ENCODE results near the gene SLC25A26.
"Not testable (repeated sequence)": the region's sequence is repeated elsewhere in the genome, so short reads cannot be mapped to it uniquely, and the experiment has no call there.

Gene SLC25A26

DNA sequence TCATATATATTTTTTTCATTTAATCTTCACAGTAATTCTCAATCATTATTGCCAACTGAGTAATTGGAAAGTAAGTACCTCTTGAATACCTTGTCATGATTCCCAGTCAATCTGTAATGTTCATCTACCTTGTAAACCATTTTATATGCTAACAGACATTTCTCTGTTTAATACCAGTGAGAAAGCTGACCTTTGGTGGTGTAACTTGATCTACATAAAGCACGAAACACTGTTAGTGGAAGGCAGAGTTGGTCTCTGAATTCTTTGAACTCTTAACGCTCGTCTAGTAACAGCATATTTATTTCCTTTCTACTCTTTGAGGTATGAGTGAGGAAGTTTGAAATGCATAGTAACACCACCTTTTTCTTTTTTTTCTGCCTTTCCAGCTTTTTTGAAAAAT lies 59.5 kb downstream of the SLC25A26 start:
- DNase-seq (ENCODE audit: low read depth in 1 of 2, low spot score in 1 of 2): no peak
- no peak for TF ChIP-seq JUND (IDR thresholded peaks at IDR 0.05; ENCODE audit: low read depth)
- in situ Hi-C loops (cut with HindIII; ENCODE audit: low pct_unique_long_range_greater_than_20kb, low sequenced_read_pairs): no loop called here

DNA sequence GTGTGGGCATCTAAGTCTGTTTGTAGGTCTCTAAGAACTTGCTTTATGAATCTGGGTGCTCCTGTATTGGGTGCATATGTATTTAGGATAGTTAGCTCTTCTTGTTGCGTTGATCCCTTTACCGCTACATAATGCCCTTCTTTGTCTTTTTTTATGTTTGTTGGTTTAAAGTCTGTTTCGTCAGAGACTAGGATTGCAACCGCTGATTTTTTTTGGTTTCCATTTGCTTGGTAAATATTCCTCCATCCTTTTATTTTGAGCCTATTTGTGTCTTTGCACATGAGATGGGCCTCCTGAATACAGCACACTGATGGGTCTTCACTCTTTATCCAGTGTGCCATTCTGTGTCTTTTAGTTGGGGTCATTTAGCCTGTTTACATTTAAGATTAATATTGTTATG lies 71.1 kb downstream of the SLC25A26 start:
- in situ Hi-C loops (cut with HindIII; ENCODE audit: low pct_unique_long_range_greater_than_20kb, low sequenced_read_pairs); DNase-seq (ENCODE audit: low read depth in 1 of 2, low spot score in 1 of 2): not testable (repeated sequence)

DNA sequence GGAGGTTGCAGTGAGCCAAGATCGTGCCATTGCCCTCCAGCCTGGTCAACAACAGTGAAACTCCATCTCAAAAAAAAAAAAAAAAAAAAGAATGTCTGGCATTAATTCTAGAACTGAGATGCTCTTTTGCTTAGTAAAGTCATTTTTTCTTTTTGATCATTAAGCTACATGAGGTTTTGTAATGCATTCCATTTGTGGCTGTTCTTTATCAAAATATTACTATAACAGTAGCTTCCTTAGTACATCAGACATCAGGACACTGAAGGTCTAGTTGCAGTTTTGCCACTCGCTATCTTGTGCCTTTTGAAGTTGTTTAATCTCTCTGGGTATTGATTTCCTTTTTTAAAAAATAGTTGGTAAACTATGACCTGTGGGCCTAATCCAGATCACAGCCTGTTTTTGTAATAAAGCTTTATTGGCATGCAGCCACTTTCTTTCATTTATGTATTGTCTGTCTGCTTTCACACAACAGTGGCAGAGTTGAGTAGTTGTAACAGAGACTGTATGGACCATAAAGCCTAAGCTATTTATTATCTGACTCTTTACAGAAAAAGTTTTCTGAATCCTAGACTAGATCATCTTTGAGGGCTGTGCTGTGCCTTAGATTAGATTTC lies 76.6 kb downstream of the SLC25A26 start:
- DNase-seq (ENCODE audit: low read depth in 1 of 2, low spot score in 1 of 2): no peak
- in situ Hi-C loops (cut with HindIII; ENCODE audit: low pct_unique_long_range_greater_than_20kb, low sequenced_read_pairs): no loop called here
- no peak for TF ChIP-seq JUND (IDR thresholded peaks at IDR 0.05; ENCODE audit: low read depth)

GRCh38 chr3:66297900-66298299 lies 77.1 kb downstream of the SLC25A26 start:
- no peak for TF ChIP-seq JUND (IDR thresholded peaks at IDR 0.05; ENCODE audit: low read depth)
- DNase-seq (ENCODE audit: low read depth in 1 of 2, low spot score in 1 of 2): no peak
- in situ Hi-C loops (cut with HindIII; ENCODE audit: low pct_unique_long_range_greater_than_20kb, low sequenced_read_pairs): no loop called here

DNA sequence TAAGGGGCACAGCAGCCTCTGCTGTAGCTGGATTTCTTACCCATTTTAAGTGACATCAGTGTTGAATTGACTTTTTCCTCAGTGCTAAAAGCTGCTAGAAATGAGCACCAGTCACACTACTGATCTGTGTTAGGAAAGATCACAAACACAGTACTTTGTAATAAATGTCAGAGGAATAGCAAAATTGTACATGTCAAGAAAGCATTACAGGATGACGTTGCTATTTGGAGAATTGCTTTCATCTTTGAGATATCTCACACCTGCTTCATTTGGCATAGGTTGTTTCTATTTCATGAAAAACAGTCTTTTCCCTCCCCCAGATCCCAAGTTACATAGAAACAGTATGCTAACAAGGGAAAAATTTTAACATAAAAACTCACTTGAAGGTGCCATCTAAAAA lies 77.8 kb downstream of the SLC25A26 start:
- TF ChIP-seq JUND (IDR thresholded peaks at IDR 0.05; ENCODE audit: low read depth): no peak
- DNase-seq (ENCODE audit: low read depth in 1 of 2, low spot score in 1 of 2): no peak
- in situ Hi-C loops (cut with HindIII; ENCODE audit: low pct_unique_long_range_greater_than_20kb, low sequenced_read_pairs): no loop called here

DNA sequence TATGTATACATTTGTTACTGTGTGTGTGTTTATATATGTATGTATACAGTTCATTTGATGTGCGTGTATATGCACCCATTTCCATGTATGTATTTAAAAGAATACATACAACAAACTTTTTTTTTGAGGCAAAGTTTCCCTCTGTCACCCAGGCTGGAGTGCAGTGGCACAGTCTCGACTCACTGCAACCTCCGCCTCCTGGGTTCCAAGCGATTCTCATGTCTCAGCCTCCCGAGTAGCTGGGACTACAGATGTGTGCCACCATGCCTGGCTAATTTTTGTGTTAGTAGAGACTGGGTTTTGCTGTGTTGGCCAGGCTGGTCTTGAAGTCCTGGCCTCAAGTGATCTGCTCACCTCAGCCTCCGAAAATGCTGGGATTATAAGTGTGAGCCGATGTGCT lies 78.3 kb downstream of the SLC25A26 start:
- in situ Hi-C loops (cut with HindIII; ENCODE audit: low pct_unique_long_range_greater_than_20kb, low sequenced_read_pairs); DNase-seq (ENCODE audit: low read depth in 1 of 2, low spot score in 1 of 2): not testable (repeated sequence)

- no peak for TF ChIP-seq JUND (IDR thresholded peaks at IDR 0.05; ENCODE audit: low read depth)
- DNase-seq (ENCODE audit: low read depth in 1 of 2, low spot score in 1 of 2): no peak
- in situ Hi-C loops (cut with HindIII; ENCODE audit: low pct_unique_long_range_greater_than_20kb, low sequenced_read_pairs): no loop called here
These were observed 79.1 kb downstream of the SLC25A26 start for GRCh38 chr3:66299891-66300290.

DNA sequence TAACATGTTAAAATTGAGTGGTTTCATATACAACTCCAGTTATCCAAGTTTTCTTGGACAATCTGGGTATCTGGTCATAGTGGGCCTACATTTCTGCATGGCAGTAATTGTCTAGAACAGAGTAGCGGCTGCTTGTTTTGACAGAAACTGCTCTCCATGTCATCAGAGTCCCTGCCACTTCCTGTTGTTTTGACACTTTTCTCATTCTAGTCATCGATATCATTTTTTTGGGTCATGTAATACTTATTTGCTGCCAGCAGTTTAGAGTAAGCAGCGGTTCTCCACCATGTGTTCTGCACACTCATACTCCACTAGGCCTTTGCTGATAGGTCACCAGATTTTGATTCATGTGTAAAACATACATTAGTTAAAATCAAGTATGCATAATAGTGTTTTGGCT lies 81.5 kb downstream of the SLC25A26 start:
- in situ Hi-C loops (cut with HindIII; ENCODE audit: low pct_unique_long_range_greater_than_20kb, low sequenced_read_pairs): no loop called here
- DNase-seq (ENCODE audit: low read depth in 1 of 2, low spot score in 1 of 2): no peak
- TF ChIP-seq JUND (IDR thresholded peaks at IDR 0.05; ENCODE audit: low read depth): no peak

- no peak for TF ChIP-seq JUND (IDR thresholded peaks at IDR 0.05; ENCODE audit: low read depth)
- in situ Hi-C loops (cut with HindIII; ENCODE audit: low pct_unique_long_range_greater_than_20kb, low sequenced_read_pairs): no loop called here
- DNase-seq (ENCODE audit: low read depth in 1 of 2, low spot score in 1 of 2): no peak
These were observed 82.7 kb downstream of the SLC25A26 start for GRCh38 chr3:66303491-66303901.

DNA sequence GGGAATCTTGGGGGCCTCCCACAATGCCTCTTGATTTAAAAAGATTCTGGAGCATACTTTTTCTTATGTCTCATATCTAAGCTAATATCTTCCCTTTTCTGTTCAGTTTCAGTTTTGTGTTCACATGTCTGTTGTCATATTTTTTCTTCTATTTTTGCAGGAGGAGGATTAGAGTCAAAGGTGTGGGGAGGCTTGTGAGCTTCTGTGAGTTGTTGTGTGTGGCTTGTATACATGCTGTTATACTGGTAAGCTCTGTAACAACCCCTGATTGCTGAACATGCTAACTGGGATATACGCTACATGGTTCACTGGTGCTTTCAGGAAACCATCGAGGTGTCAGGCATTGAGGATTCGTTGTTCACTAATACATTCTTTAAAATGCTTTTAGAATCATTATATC lies 83.5 kb downstream of the SLC25A26 start:
- in situ Hi-C loops (cut with HindIII; ENCODE audit: low pct_unique_long_range_greater_than_20kb, low sequenced_read_pairs): no loop called here
- TF ChIP-seq JUND (IDR thresholded peaks at IDR 0.05; ENCODE audit: low read depth): no peak
- no peak for DNase-seq (ENCODE audit: low read depth in 1 of 2, low spot score in 1 of 2)

GRCh38 chr3:66306086-66306485 lies 85.3 kb downstream of the SLC25A26 start:
- DNase-seq (ENCODE audit: low read depth in 1 of 2, low spot score in 1 of 2); in situ Hi-C loops (cut with HindIII; ENCODE audit: low pct_unique_long_range_greater_than_20kb, low sequenced_read_pairs): not testable (repeated sequence)

GRCh38 chr3:66306991-66307390 lies 86.2 kb downstream of the SLC25A26 start:
- DNase-seq (ENCODE audit: low read depth in 1 of 2, low spot score in 1 of 2); in situ Hi-C loops (cut with HindIII; ENCODE audit: low pct_unique_long_range_greater_than_20kb, low sequenced_read_pairs): not testable (repeated sequence)

DNA sequence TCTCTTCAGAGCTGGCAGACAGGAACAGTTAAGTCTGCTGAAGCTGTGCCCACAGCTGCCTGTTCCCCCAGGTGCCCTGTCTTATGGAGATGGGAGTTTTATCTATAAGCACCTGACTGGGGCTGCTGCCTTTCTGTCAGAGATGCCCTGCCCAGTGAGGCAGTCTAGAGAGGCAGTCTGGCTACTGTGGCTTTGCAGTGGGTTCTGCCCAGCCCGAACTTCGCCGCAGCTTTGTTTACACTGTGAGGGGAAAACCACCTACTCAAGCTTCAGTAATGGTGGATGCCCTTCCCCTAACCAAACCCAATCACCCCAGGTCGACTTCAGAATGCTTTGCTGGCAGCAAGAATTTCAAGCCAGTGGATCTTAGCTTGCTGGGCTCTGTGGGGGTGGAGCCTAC lies 91.2 kb downstream of the SLC25A26 start:
- in situ Hi-C loops (cut with HindIII; ENCODE audit: low pct_unique_long_range_greater_than_20kb, low sequenced_read_pairs): no loop called here
- no peak for DNase-seq (ENCODE audit: low read depth in 1 of 2, low spot score in 1 of 2)
- no peak for TF ChIP-seq JUND (IDR thresholded peaks at IDR 0.05; ENCODE audit: low read depth)

GRCh38 chr3:66314455-66314854 lies 93.7 kb downstream of the SLC25A26 start:
- TF ChIP-seq JUND (IDR thresholded peaks at IDR 0.05; ENCODE audit: low read depth): no peak
- no peak for DNase-seq (ENCODE audit: low read depth in 1 of 2, low spot score in 1 of 2)
- in situ Hi-C loops (cut with HindIII; ENCODE audit: low pct_unique_long_range_greater_than_20kb, low sequenced_read_pairs): no loop called here

Data from T47D (cell line).